Right atrium auricular region (tissue), 2 donors: ENCODE measurements around the gene MRPS6. TPM values are rescaled to one million over a fixed set of nuclear protein-coding genes. Genes with fewer than 3 reads are reported as not detected.

Experiments
- DNase-seq: peaks from one replicate; pipeline ENCODE4 v3.0.0-alpha.2; 2019; ENCODE audit warnings: low spot score
- H3K27ac ChIP-seq, 2 donors: fragments of 200-600 bp; sonication (generic); 1 replicate in 1 of 2; 2 replicates in 1 of 2; pipeline ENCODE4 v1.5.1; 2016 to 2019
- H3K27me3 ChIP-seq, 2 donors: fragments of 200-600 bp; sonication (generic); one replicate each; pipeline versions ENCODE4 v1.5.1 to v1.6.0; 2017 to 2019
- H3K36me3 ChIP-seq: fragments of 200-600 bp; sonication (generic); one replicate; pipeline ENCODE4 v1.5.1; 2016
- H3K4me1 ChIP-seq, 2 donors: fragments of 200-600 bp; sonication (generic); one replicate each; pipeline versions ENCODE4 v1.5.1 to v1.6.0; 2017 to 2019
- H3K4me3 ChIP-seq, 2 donors: fragments of 200-600 bp; sonication (generic); 1 replicate in 1 of 2; 2 replicates in 1 of 2; pipeline ENCODE4 v1.5.1; 2017 to 2019; ENCODE audit warnings: mild to moderate bottlenecking in 1 of 2, moderate library complexity in 1 of 2
- H3K9me3 ChIP-seq, 2 donors: fragments of 200-600 bp; sonication (generic); one replicate each; pipeline ENCODE4 v1.5.1; 2019
- CTCF ChIP-seq, 2 donors: fragments of 200-600 bp; sonication (generic); IDR thresholded peaks; one replicate each; pipeline ENCODE4 v1.5.1; 2019; ENCODE audit warnings: antibody characterized with exemption in 2 of 2
- total RNA-seq, 2 donors: library from RNA; depleted of rRNA; stranded (reverse); fragments of >200 nt; gene quantifications; one replicate each; pipeline ENCODE4 v1.1.0, GENCODE V29; 2016

The MRPS6 gene
- total RNA-seq, 2 donors from 2014 or later: 18.8 to 30.4 TPM

- Histone ChIP-seq H3K27ac (no peak overlapping the region), H3K4me3 (no peak overlapping the region), H3K27me3 (no peaks in the 10 kb centered on the region), H3K9me3 (no peaks in the 10 kb centered on the region), H3K36me3 (peaks cover 8% of the 10 kb centered on the region), H3K4me1 (peaks cover 0 to 40% of the 10 kb centered on the region in 2 donors)
- no peak for DNase-seq
- no peak for TF ChIP-seq CTCF (IDR thresholded peaks at IDR 0.05)
Observed at GRCh38 chr21:34135330-34135729, 62.0 kb downstream of the MRPS6 start.

- H3K9me3 ChIP-seq: no peaks in the 10 kb centered on the region
- no peaks in the 10 kb centered on the region for H3K27me3 ChIP-seq
- DNase-seq: no peak
- peaks cover 0 to 25% of the 10 kb centered on the region in 2 donors for H3K4me1 ChIP-seq
- TF ChIP-seq CTCF (IDR thresholded peaks at IDR 0.05): no peak
- H3K4me3 ChIP-seq: no peak overlapping the region
- H3K27ac ChIP-seq: no peak overlapping the region
- H3K36me3 ChIP-seq: no peaks in the 10 kb centered on the region
Observed at GRCh38 chr21:34141373-34141772, 68.0 kb downstream of the MRPS6 start.

- no peaks in the 10 kb centered on the region for H3K27me3 ChIP-seq
- DNase-seq: no peak
- no peaks in the 10 kb centered on the region for H3K9me3 ChIP-seq
- no peak for TF ChIP-seq CTCF (IDR thresholded peaks at IDR 0.05)
- H3K36me3 ChIP-seq: no peaks in the 10 kb centered on the region
- no peak overlapping the region for H3K4me3 ChIP-seq
- peaks cover 0 to 32% of the 10 kb centered on the region in 2 donors for H3K4me1 ChIP-seq
- H3K27ac ChIP-seq: no peak overlapping the region
Observed at GRCh38 chr21:34143685-34144182, 70.4 kb downstream of the MRPS6 start.

GRCh38 chr21:34144224-34144623 is 70.8 kb downstream of the MRPS6 start:
- H3K27me3 ChIP-seq: no peaks in the 10 kb centered on the region
- no peak for TF ChIP-seq CTCF (IDR thresholded peaks at IDR 0.05)
- peaks cover 0 to 32% of the 10 kb centered on the region in 2 donors for H3K4me1 ChIP-seq

GRCh38 chr21:34147792-34148418 is 74.5 kb downstream of the MRPS6 start:
- peaks cover 0 to 26% of the 10 kb centered on the region in 2 donors for H3K4me1 ChIP-seq
- no peak for TF ChIP-seq CTCF (IDR thresholded peaks at IDR 0.05)
- H3K9me3 ChIP-seq: no peaks in the 10 kb centered on the region
- H3K27me3 ChIP-seq: no peaks in the 10 kb centered on the region
- no peak overlapping the region for H3K4me3 ChIP-seq
- no peaks in the 10 kb centered on the region for H3K36me3 ChIP-seq
- DNase-seq: no peak
- no peak overlapping the region for H3K27ac ChIP-seq

More at GRCh38 chr21:34144224-34144623, 70.8 kb downstream of the MRPS6 start:
- Histone ChIP-seq H3K9me3 (no peaks in the 10 kb centered on the region), H3K36me3 (no peaks in the 10 kb centered on the region), H3K4me3 (no peak overlapping the region), H3K27ac (no peak overlapping the region)
- no peak for DNase-seq

GRCh38 chr21:34148419-34148804 is 75.0 kb downstream of the MRPS6 start:
- Histone ChIP-seq H3K27me3 (no peaks in the 10 kb centered on the region), H3K9me3 (no peaks in the 10 kb centered on the region), H3K36me3 (no peaks in the 10 kb centered on the region), H3K4me3 (no peak overlapping the region), H3K27ac (no peak overlapping the region), H3K4me1 (peaks cover 0 to 22% of the 10 kb centered on the region in 2 donors)
- TF ChIP-seq CTCF (IDR thresholded peaks at IDR 0.05): no peak
- no peak for DNase-seq
